Measurements from ENCODE around the gene GRPEL1. TPM values are rescaled to one million over a fixed set of nuclear protein-coding genes. Genes with fewer than 3 reads are reported as not detected.

GRPEL1 gene
- polyA plus RNA-seq, 3 donors: 44.1 to 49.6 (median 45.4) TPM

- H3K4me1 ChIP-seq (ENCODE audit: control insufficient read depth in 1 of 2, insufficient read depth in 2 of 2, low read length in 2 of 2): no peaks in the 10 kb centered on the region
- no peaks in the 10 kb centered on the region for H3K9me3 Mint-ChIP-seq
- peak overlapping the region in 3 of 7 donors; percentile 33 to 54 (median 37) for H3K27ac Mint-ChIP-seq
- intact Hi-C loops (cut with micrococcal nuclease): no loop called here
- WGBS (ENCODE audit: insufficient coverage): 99% methylated on average over 11 of the region's 11 CpGs
- no peak overlapping the region for H3K4me3 Mint-ChIP-seq
- no peak for DNase-seq
- H3K4me1 Mint-ChIP-seq: peaks cover 5% of the 10 kb centered on the region
- peaks cover 69% of the 10 kb centered on the region for H4K20me1 ChIP-seq (ENCODE audit: insufficient read depth, low read length)
- no peak overlapping the region for H3K4me2 ChIP-seq (replicated peaks; ENCODE audit: extremely low read depth, low read length, poor library complexity, severe bottlenecking)
- peaks cover 86 to 99% of the 10 kb centered on the region in 2 donors for H3K36me3 ChIP-seq (replicated peaks in 1 of 2; ENCODE audit: control insufficient read depth in 1 of 2, insufficient read depth in 2 of 2, low read length in 2 of 2)
- H3K27ac ChIP-seq (ENCODE audit: low read depth in 1 of 2, low read length in 2 of 2): no peak overlapping the region
- H3K9me3 ChIP-seq (replicated peaks in 1 of 2; ENCODE audit: control insufficient read depth in 1 of 2, insufficient read depth in 1 of 2, low read length in 2 of 2): no peaks in the 10 kb centered on the region
- no peak overlapping the region for H2AFZ ChIP-seq (ENCODE audit: insufficient read depth, low read depth, low read length, poor library complexity, severe bottlenecking)
- H3K9ac ChIP-seq (ENCODE audit: insufficient read depth, low read length, poor library complexity, severe bottlenecking): no peak overlapping the region
- no peaks in the 10 kb centered on the region for H3K27me3 Mint-ChIP-seq (ENCODE audit: low read depth in 3 of 3)
- H3K27me3 ChIP-seq (ENCODE audit: control insufficient read depth in 2 of 2, insufficient read depth in 2 of 2, low read length in 2 of 2): no peaks in the 10 kb centered on the region
- no peaks in the 10 kb centered on the region for H3K79me2 ChIP-seq (ENCODE audit: insufficient read depth, low read length)
- TF ChIP-seq CTCF (IDR thresholded peaks at IDR 0.05): no peak
- H3K36me3 Mint-ChIP-seq: peaks cover 71 to 95% of the 10 kb centered on the region in 2 donors
- no peak overlapping the region for H3K4me3 ChIP-seq (replicated peaks in 1 of 3; ENCODE audit: low read depth in 2 of 3, low read length in 3 of 3)
Measured at GRCh38 chr4:7013175-7013574, 54.7 kb downstream of the GRPEL1 start.

GRCh38 chr4:7009564-7009963 lies 58.3 kb downstream of the GRPEL1 start:
- Histone ChIP-seq H3K4me2 (replicated peaks; ENCODE audit: extremely low read depth, low read length, poor library complexity, severe bottlenecking) (no peak overlapping the region), H3K27ac (ENCODE audit: low read depth in 1 of 2, low read length in 2 of 2) (no peak overlapping the region), H3K4me3 (replicated peaks in 1 of 3; ENCODE audit: low read depth in 2 of 3, low read length in 3 of 3) (no peak overlapping the region), H4K20me1 (ENCODE audit: insufficient read depth, low read length) (peaks cover 58% of the 10 kb centered on the region), H3K9ac (ENCODE audit: insufficient read depth, low read length, poor library complexity, severe bottlenecking) (no peak overlapping the region), H3K27me3 (ENCODE audit: control insufficient read depth in 2 of 2, insufficient read depth in 2 of 2, low read length in 2 of 2) (no peaks in the 10 kb centered on the region), H3K79me2 (ENCODE audit: insufficient read depth, low read length) (no peaks in the 10 kb centered on the region), H2AFZ (ENCODE audit: insufficient read depth, low read depth, low read length, poor library complexity, severe bottlenecking) (no peak overlapping the region), H3K36me3 (replicated peaks in 1 of 2; ENCODE audit: control insufficient read depth in 1 of 2, insufficient read depth in 2 of 2, low read length in 2 of 2) (peaks cover 80 to 99% of the 10 kb centered on the region in 2 donors), H3K4me1 (ENCODE audit: control insufficient read depth in 1 of 2, insufficient read depth in 2 of 2, low read length in 2 of 2) (no peaks in the 10 kb centered on the region), H3K9me3 (replicated peaks in 1 of 2; ENCODE audit: control insufficient read depth in 1 of 2, insufficient read depth in 1 of 2, low read length in 2 of 2) (no peaks in the 10 kb centered on the region)
- no peak for TF ChIP-seq CTCF (IDR thresholded peaks at IDR 0.05)
- no peak for DNase-seq
- H3K4me3 Mint-ChIP-seq: no peak overlapping the region
- 97% methylated on average over 5 of the region's 5 CpGs for WGBS (ENCODE audit: insufficient coverage)
- peaks cover 76 to 91% of the 10 kb centered on the region in 2 donors for H3K36me3 Mint-ChIP-seq
- H3K27me3 Mint-ChIP-seq (ENCODE audit: low read depth in 3 of 3): no peaks in the 10 kb centered on the region
- H3K9me3 Mint-ChIP-seq: no peaks in the 10 kb centered on the region
- intact Hi-C loops (cut with micrococcal nuclease): no loop called here
- H3K4me1 Mint-ChIP-seq: peaks cover 5% of the 10 kb centered on the region
- H3K27ac Mint-ChIP-seq: no peak overlapping the region

Other genes with a start within 250 kb of the GRPEL1 start
- 10 to 100 TPM; 36.3 to 44.7 (median 39.3) TPM for gene TBC1D14, start 158.2 kb downstream of the GRPEL1 start, polyA plus RNA-seq
- gene TADA2B, start 24.7 kb downstream of the GRPEL1 start, polyA plus RNA-seq: 10 to 100 TPM in 1 of 3 donors, 1 to 10 TPM in 2; 2.0 to 10.2 (median 2.6) TPM
- under 1 TPM in 2 of 3 donors, not detected in 1; 0.46 to 0.55 TPM for gene SORCS2, start 124.5 kb upstream of the GRPEL1 start, polyA plus RNA-seq

Measured in CD14-positive monocyte (primary cell).